Measurements from ENCODE around the gene TRDMT1.

TRDMT1 gene

GRCh38 chr10:17235136-17235535, 33.7 kb upstream of the TRDMT1 start:
- H3K9me3 Mint-ChIP-seq: no peaks in the 10 kb centered on the region
- peak overlapping the region; percentile 23 for H3K4me3 Mint-ChIP-seq
- no peaks in the 10 kb centered on the region for H3K27me3 Mint-ChIP-seq
- no peak overlapping the region for H3K27ac Mint-ChIP-seq
- peaks cover 53% of the 10 kb centered on the region for H3K4me1 Mint-ChIP-seq
- peaks cover 23% of the 10 kb centered on the region for H3K36me3 Mint-ChIP-seq

DNA sequence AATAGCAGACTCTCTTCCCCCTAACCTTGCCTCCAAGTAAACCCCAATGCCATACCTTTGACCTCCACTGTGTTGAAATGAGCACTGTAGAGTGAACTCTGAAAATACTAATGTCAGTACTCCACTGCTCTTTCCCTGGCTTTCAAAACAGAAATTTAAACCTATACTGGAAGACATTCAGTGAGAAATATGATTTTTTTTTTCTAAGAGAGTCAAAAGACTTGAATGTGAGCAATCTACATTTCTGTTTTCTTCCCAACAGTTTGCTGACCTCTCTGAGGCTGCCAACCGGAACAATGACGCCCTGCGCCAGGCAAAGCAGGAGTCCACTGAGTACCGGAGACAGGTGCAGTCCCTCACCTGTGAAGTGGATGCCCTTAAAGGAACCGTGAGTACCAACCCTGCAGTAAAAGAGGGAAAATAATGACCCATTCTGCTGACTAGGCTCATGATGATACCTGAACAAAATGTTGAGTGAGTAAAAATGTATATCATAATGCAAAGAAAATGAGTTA, 33.0 kb upstream of the TRDMT1 start:
- peak overlapping the region; percentile 31 for H3K4me3 Mint-ChIP-seq
- H3K9me3 Mint-ChIP-seq: no peaks in the 10 kb centered on the region
- peaks cover 23% of the 10 kb centered on the region for H3K36me3 Mint-ChIP-seq
- H3K4me1 Mint-ChIP-seq: peaks cover 53% of the 10 kb centered on the region
- peak overlapping the region; percentile 7 for H3K27ac Mint-ChIP-seq
- H3K27me3 Mint-ChIP-seq: no peaks in the 10 kb centered on the region

GRCh38 chr10:17233286-17233991, 32.0 kb upstream of the TRDMT1 start:
- Mint-ChIP-seq H3K36me3 (peaks cover 23% of the 10 kb centered on the region), H3K27ac (no peak overlapping the region), H3K9me3 (no peaks in the 10 kb centered on the region), H3K4me3 (peak overlapping the region; percentile 42), H3K4me1 (peaks cover 53% of the 10 kb centered on the region), H3K27me3 (no peaks in the 10 kb centered on the region)

- peaks cover 22% of the 10 kb centered on the region for H3K36me3 Mint-ChIP-seq
- H3K4me3 Mint-ChIP-seq: peak overlapping the region; percentile 94
- no peaks in the 10 kb centered on the region for H3K27me3 Mint-ChIP-seq
- peaks cover 62% of the 10 kb centered on the region for H3K4me1 Mint-ChIP-seq
- no peak overlapping the region for H3K27ac Mint-ChIP-seq
- H3K9me3 Mint-ChIP-seq: no peaks in the 10 kb centered on the region
Measured at GRCh38 chr10:17232276-17232960, 30.9 kb upstream of the TRDMT1 start.

- Mint-ChIP-seq H3K36me3 (peaks cover 22% of the 10 kb centered on the region), H3K4me3 (peak overlapping the region; percentile 94), H3K4me1 (peaks cover 68% of the 10 kb centered on the region), H3K27ac (no peak overlapping the region), H3K27me3 (no peaks in the 10 kb centered on the region), H3K9me3 (no peaks in the 10 kb centered on the region)
Measured at GRCh38 chr10:17231788-17232187, 30.3 kb upstream of the TRDMT1 start.

- H3K4me3 Mint-ChIP-seq: peak overlapping the region; percentile 94
- peaks cover 66% of the 10 kb centered on the region for H3K4me1 Mint-ChIP-seq
- no peaks in the 10 kb centered on the region for H3K27me3 Mint-ChIP-seq
- peak overlapping the region; percentile 90 for H3K27ac Mint-ChIP-seq
- no peaks in the 10 kb centered on the region for H3K9me3 Mint-ChIP-seq
- H3K36me3 Mint-ChIP-seq: peaks cover 14% of the 10 kb centered on the region
Measured at GRCh38 chr10:17229967-17230682, 28.7 kb upstream of the TRDMT1 start.

DNA sequence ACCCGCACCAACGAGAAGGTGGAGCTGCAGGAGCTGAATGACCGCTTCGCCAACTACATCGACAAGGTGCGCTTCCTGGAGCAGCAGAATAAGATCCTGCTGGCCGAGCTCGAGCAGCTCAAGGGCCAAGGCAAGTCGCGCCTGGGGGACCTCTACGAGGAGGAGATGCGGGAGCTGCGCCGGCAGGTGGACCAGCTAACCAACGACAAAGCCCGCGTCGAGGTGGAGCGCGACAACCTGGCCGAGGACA, 28.2 kb upstream of the TRDMT1 start:
- H3K36me3 Mint-ChIP-seq: peaks cover 13% of the 10 kb centered on the region
- peak overlapping the region; percentile 94 for H3K4me3 Mint-ChIP-seq
- peak overlapping the region; percentile 90 for H3K27ac Mint-ChIP-seq
- H3K4me1 Mint-ChIP-seq: peaks cover 61% of the 10 kb centered on the region
- no peaks in the 10 kb centered on the region for H3K27me3 Mint-ChIP-seq
- no peaks in the 10 kb centered on the region for H3K9me3 Mint-ChIP-seq

- H3K36me3 Mint-ChIP-seq: peaks cover 9% of the 10 kb centered on the region
- H3K27ac Mint-ChIP-seq: peak overlapping the region; percentile 94
- no peaks in the 10 kb centered on the region for H3K9me3 Mint-ChIP-seq
- no peaks in the 10 kb centered on the region for H3K27me3 Mint-ChIP-seq
- peaks cover 56% of the 10 kb centered on the region for H3K4me1 Mint-ChIP-seq
- H3K4me3 Mint-ChIP-seq: peak overlapping the region; percentile 94
Measured at GRCh38 chr10:17229016-17229716, 27.7 kb upstream of the TRDMT1 start.

- Mint-ChIP-seq H3K27ac (peak within 1 kb of the TSS; percentile 94), H3K9me3 (no peaks in the 10 kb centered on the region), H3K4me1 (peaks cover 51% of the 10 kb centered on the region), H3K4me3 (peak within 1 kb of the TSS; percentile 94), H3K36me3 (peaks cover 6% of the 10 kb centered on the region), H3K27me3 (no peaks in the 10 kb centered on the region)
Measured at GRCh38 chr10:17228091-17229015, 26.9 kb upstream of the TRDMT1 start, which contains the start of gene VIM. Gene VIM, plus strand, starts transcription at chr10:17228241. Its CDS starts 1,182 bp downstream, at chr10:17229423.

- peaks cover 46% of the 10 kb centered on the region for H3K4me1 Mint-ChIP-seq
- H3K36me3 Mint-ChIP-seq: peaks cover 6% of the 10 kb centered on the region
- no peaks in the 10 kb centered on the region for H3K27me3 Mint-ChIP-seq
- H3K4me3 Mint-ChIP-seq: peak overlapping the region; percentile 94
- peak overlapping the region; percentile 94 for H3K27ac Mint-ChIP-seq
- no peaks in the 10 kb centered on the region for H3K9me3 Mint-ChIP-seq
Measured at GRCh38 chr10:17227367-17228090, 26.1 kb upstream of the TRDMT1 start.

DNA sequence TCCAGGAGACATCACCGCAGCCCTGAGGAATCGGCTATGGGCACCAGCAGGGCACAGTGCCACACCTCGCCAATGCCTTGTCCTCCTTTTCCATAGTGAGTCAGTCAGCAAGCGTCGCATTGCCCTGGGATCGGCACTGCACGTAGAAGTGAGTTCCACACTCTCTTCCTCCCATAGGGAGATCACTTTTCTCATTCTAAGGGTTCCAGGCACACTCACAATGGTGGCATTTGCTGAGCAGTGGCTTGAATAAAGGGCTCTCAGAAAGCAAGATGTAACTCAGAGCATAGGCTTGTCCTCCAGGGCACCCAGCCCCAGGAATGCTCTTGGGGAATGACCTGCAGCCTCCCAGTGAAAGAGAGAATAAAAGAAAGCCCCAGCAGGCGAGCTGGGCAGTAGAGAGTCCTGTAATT, 25.4 kb upstream of the TRDMT1 start:
- Mint-ChIP-seq H3K4me3 (peak overlapping the region; percentile 94), H3K27me3 (no peaks in the 10 kb centered on the region), H3K4me1 (peaks cover 40% of the 10 kb centered on the region), H3K9me3 (no peaks in the 10 kb centered on the region), H3K36me3 (peaks cover 3% of the 10 kb centered on the region), H3K27ac (peak overlapping the region; percentile 94)

DNA sequence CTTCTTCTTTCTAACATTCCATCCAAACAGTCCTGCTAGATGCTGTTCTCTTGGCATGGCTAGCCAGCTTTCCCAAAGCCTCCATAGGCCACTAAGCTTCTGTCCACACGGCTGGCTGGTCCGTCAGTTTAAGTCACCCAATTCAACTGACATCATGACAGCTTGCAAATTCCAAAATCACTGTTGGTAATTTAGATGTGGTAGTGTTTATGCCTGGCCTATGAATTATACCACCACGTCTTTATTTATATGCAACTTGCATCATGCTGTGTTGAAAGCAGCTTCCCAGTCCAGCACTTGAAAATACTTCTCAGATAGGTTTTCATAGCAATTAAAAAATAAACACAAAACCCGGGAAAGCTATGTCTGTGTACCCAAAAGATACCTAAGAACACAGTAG, 24.3 kb upstream of the TRDMT1 start:
- peaks cover 3% of the 10 kb centered on the region for H3K36me3 Mint-ChIP-seq
- no peaks in the 10 kb centered on the region for H3K9me3 Mint-ChIP-seq
- H3K27me3 Mint-ChIP-seq: no peaks in the 10 kb centered on the region
- H3K4me1 Mint-ChIP-seq: peaks cover 33% of the 10 kb centered on the region
- H3K4me3 Mint-ChIP-seq: no peak overlapping the region
- H3K27ac Mint-ChIP-seq: no peak overlapping the region

DNA sequence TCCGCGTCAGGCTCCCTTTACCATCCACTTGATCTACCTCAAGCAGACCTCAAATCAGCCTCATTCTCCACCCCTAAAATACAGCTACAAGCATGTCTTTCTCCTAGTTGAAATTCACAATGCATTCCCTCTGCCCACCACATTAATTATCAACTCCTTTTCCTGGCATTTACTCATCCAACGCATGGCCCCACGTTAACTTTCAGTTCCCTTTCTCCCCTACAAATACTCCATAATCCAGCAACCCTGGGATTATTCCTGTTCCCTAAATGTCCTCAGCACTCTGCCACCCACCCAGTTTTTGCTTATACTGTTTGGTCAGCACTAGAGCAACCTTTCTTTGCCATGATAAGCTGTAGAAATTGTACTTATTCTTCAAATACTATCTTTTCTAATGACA, 20.9 kb upstream of the TRDMT1 start:
- no peaks in the 10 kb centered on the region for H3K27me3 Mint-ChIP-seq
- H3K4me1 Mint-ChIP-seq: peaks cover 30% of the 10 kb centered on the region
- H3K9me3 Mint-ChIP-seq: peaks cover 6% of the 10 kb centered on the region
- H3K27ac Mint-ChIP-seq: no peak overlapping the region
- H3K36me3 Mint-ChIP-seq: peaks cover 5% of the 10 kb centered on the region
- H3K4me3 Mint-ChIP-seq: no peak overlapping the region

GRCh38 chr10:17220652-17221100, 19.2 kb upstream of the TRDMT1 start:
- Mint-ChIP-seq H3K9me3 (peaks cover 6% of the 10 kb centered on the region), H3K27ac (peak overlapping the region; percentile 9), H3K4me3 (no peak overlapping the region), H3K27me3 (no peaks in the 10 kb centered on the region), H3K36me3 (peaks cover 5% of the 10 kb centered on the region), H3K4me1 (peaks cover 27% of the 10 kb centered on the region)
